DND-41 (cell line): ENCODE measurements around the gene LRRC72.
"Not testable (repeated sequence)": the region's sequence is repeated elsewhere in the genome, so short reads cannot be mapped to it uniquely, and the experiment has no call there.

Experiments
- ATAC-seq: fragments of 200-7000 bp; cut with Tn5 transposase; 3 replicates; pipeline ENCODE4 v1.9.1; 2021; ENCODE audit warnings: low read depth; ENCODE audit not compliant: insufficient read depth
- DNase-seq: peaks from one replicate; pipeline ENCODE4 v3.0.0-alpha.2; 2020
- H2AFZ ChIP-seq: 2 replicates; pipeline ENCODE4 v1.6.0; 2012; ENCODE audit warnings: low read depth, low read length
- H3K27ac ChIP-seq: 2 replicates; pipeline ENCODE4 v1.5.1; 2012; ENCODE audit warnings: low read length, inconsistent platforms
- H3K27me3 ChIP-seq: fragments of 200-600 bp; sonication (generic); 2 replicates; pipeline ENCODE4 v1.6.0; 2012; ENCODE audit warnings: low read length, mild to moderate bottlenecking, inconsistent platforms; ENCODE audit not compliant: insufficient read depth, poor library complexity
- H3K36me3 ChIP-seq: 2 replicates; pipeline ENCODE4 v1.5.1; 2012; ENCODE audit warnings: low read length, inconsistent platforms; ENCODE audit not compliant: insufficient read depth
- H3K4me1 ChIP-seq: 2 replicates; pipeline ENCODE4 v1.5.1; 2012; ENCODE audit warnings: mild to moderate bottlenecking, low read length; ENCODE audit not compliant: insufficient read depth
- H3K4me2 ChIP-seq: 2 replicates; pipeline ENCODE4 v1.6.0; 2012; ENCODE audit warnings: mild to moderate bottlenecking, moderate library complexity, low read length, inconsistent platforms; ENCODE audit not compliant: insufficient read depth
- H3K4me3 ChIP-seq, 2 experiments: fragments of 200-600 bp in 1 of 2; shearing (Covaris generic) in 1 of 2; 2 replicates each; pipeline ENCODE4 v1.5.1; 2012 to 2016; ENCODE audit warnings: inconsistent platforms in 2 of 2, low read length in 2 of 2, mild to moderate bottlenecking in 2 of 2, low read depth in 1 of 2, moderate library complexity in 1 of 2
- H3K79me2 ChIP-seq: 2 replicates; pipeline ENCODE4 v1.6.0; 2012; ENCODE audit warnings: low read length, inconsistent platforms; ENCODE audit not compliant: insufficient read depth
- H3K9ac ChIP-seq: 2 replicates; pipeline ENCODE4 v1.6.0; 2012; ENCODE audit warnings: low read depth, mild to moderate bottlenecking, inconsistent platforms, low read length, moderate library complexity
- H3K9me3 ChIP-seq: 2 replicates; pipeline ENCODE4 v1.5.1; 2012; ENCODE audit warnings: low read length, moderate library complexity, mild to moderate bottlenecking, inconsistent platforms; ENCODE audit not compliant: insufficient read depth, severe bottlenecking
- H4K20me1 ChIP-seq: 2 replicates; pipeline ENCODE4 v1.6.0; 2012; ENCODE audit warnings: low read length; ENCODE audit not compliant: insufficient read depth
- EZH2 ChIP-seq: IDR thresholded peaks from 3 replicates; pipeline ENCODE4 v1.6.1; 2012; ENCODE audit warnings: borderline replicate concordance, low read depth, mild to moderate bottlenecking, moderate library complexity, low read length, inconsistent platforms; ENCODE audit not compliant: severe bottlenecking
- TF ChIP-seq, protein P1 (sequence below): IDR thresholded peaks from 2 replicates; pipeline ENCODE4 v1.5.1; 2012; ENCODE audit warnings: borderline replicate concordance, low read length, moderate library complexity, mild to moderate bottlenecking; ENCODE audit not compliant: poor library complexity, severe bottlenecking; ENCODE audit errors: extremely low read depth

Gene LRRC72

GRCh38 chr7:16529697-16530096, 3.1 kb downstream of the LRRC72 start:
- Histone ChIP-seq H3K27ac (no peak overlapping the region), H3K79me2 (no peaks in the 10 kb centered on the region), H4K20me1 (no peaks in the 10 kb centered on the region), H3K4me2 (no peak overlapping the region), H3K9me3 (no peaks in the 10 kb centered on the region), H2AFZ (no peak overlapping the region), H3K9ac (no peak overlapping the region), H3K4me1 (no peaks in the 10 kb centered on the region), H3K27me3 (no peaks in the 10 kb centered on the region), H3K4me3 (no peak overlapping the region), H3K36me3 (no peaks in the 10 kb centered on the region)
- no peak for DNase-seq
- ATAC-seq: no peak
- TF ChIP-seq, protein P1, sequence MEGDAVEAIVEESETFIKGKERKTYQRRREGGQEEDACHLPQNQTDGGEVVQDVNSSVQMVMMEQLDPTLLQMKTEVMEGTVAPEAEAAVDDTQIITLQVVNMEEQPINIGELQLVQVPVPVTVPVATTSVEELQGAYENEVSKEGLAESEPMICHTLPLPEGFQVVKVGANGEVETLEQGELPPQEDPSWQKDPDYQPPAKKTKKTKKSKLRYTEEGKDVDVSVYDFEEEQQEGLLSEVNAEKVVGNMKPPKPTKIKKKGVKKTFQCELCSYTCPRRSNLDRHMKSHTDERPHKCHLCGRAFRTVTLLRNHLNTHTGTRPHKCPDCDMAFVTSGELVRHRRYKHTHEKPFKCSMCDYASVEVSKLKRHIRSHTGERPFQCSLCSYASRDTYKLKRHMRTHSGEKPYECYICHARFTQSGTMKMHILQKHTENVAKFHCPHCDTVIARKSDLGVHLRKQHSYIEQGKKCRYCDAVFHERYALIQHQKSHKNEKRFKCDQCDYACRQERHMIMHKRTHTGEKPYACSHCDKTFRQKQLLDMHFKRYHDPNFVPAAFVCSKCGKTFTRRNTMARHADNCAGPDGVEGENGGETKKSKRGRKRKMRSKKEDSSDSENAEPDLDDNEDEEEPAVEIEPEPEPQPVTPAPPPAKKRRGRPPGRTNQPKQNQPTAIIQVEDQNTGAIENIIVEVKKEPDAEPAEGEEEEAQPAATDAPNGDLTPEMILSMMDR: no peak
- no peak for TF ChIP-seq EZH2

DNA sequence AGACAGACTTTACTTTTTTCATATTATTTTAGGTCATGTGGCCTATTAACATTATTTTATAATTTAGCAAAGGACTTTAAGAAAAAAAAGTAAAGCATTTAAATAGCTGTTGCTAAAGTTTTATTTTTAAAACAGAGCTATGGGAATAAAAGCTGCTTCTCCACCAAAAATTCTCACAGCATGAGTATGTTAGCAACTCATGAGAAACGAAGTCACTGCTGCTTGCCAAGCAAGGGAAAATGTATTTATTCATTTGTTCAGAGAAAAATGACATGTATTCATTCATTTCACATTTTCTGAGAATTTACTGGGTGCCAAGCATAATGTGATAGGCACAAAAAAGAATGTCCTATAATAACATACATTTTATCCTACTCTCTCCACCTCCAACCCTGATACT, 5.1 kb downstream of the LRRC72 start:
- H3K9me3 ChIP-seq: no peaks in the 10 kb centered on the region
- TF ChIP-seq, protein P1: no peak
- TF ChIP-seq EZH2: no peak

DNA sequence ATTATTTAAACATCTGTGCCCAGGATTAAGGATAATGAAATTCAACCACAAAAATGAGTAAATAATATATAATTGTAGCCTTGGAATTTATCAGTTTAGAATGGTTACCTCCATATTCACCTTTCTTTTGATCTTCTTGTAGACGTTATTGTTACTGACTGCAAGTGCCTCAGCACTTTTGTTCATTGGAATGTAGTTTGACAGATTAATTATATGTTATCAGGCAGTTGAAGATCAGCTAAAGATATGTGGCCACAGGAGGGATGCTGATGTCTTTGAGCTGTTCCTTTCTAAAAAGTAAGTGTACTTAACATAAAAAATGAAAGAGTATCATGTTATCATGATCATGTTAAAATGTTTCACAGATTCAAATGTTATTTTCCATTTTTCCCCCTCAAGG, 5.6 kb downstream of the LRRC72 start:
- DNase-seq (no peak), ATAC-seq (no peak)
- Histone ChIP-seq H3K36me3 (no peaks in the 10 kb centered on the region), H3K9ac (no peak overlapping the region), H3K79me2 (no peaks in the 10 kb centered on the region), H3K4me3 (no peak overlapping the region), H3K9me3 (no peaks in the 10 kb centered on the region), H3K4me1 (no peaks in the 10 kb centered on the region), H3K27ac (no peak overlapping the region), H3K27me3 (no peaks in the 10 kb centered on the region), H2AFZ (no peak overlapping the region), H3K4me2 (no peak overlapping the region), H4K20me1 (no peaks in the 10 kb centered on the region)
- TF ChIP-seq EZH2: no peak
- TF ChIP-seq, protein P1: no peak

More for the DNA sequence above, 5.1 kb downstream of the LRRC72 start:
- no peaks in the 10 kb centered on the region for H4K20me1 ChIP-seq
- no peak for DNase-seq
- H2AFZ ChIP-seq: no peak overlapping the region
- no peaks in the 10 kb centered on the region for H3K27me3 ChIP-seq
- no peaks in the 10 kb centered on the region for H3K4me1 ChIP-seq
- no peaks in the 10 kb centered on the region for H3K79me2 ChIP-seq
- no peak overlapping the region for H3K4me2 ChIP-seq
- no peak for ATAC-seq
- H3K4me3 ChIP-seq: no peak overlapping the region
- no peak overlapping the region for H3K27ac ChIP-seq
- H3K9ac ChIP-seq: no peak overlapping the region
- no peaks in the 10 kb centered on the region for H3K36me3 ChIP-seq

GRCh38 chr7:16535500-16535899, 8.9 kb downstream of the LRRC72 start:
- Histone ChIP-seq H3K4me3 (no peak overlapping the region), H3K9ac (no peak overlapping the region), H3K79me2 (no peaks in the 10 kb centered on the region), H2AFZ (no peak overlapping the region), H3K9me3 (no peaks in the 10 kb centered on the region), H3K36me3 (no peaks in the 10 kb centered on the region), H3K27ac (no peak overlapping the region), H4K20me1 (no peaks in the 10 kb centered on the region), H3K4me2 (no peak overlapping the region), H3K27me3 (no peaks in the 10 kb centered on the region), H3K4me1 (no peaks in the 10 kb centered on the region)
- TF ChIP-seq, protein P1: no peak
- no peak for TF ChIP-seq EZH2
- ATAC-seq: no peak
- DNase-seq: no peak

GRCh38 chr7:16540559-16540958, 13.9 kb downstream of the LRRC72 start:
- not testable (repeated sequence) for H3K27ac ChIP-seq, H3K27me3 ChIP-seq, H4K20me1 ChIP-seq, H3K4me3 ChIP-seq, H3K4me1 ChIP-seq, DNase-seq, H3K9me3 ChIP-seq, H3K4me2 ChIP-seq, H3K79me2 ChIP-seq, H2AFZ ChIP-seq, H3K9ac ChIP-seq, H3K36me3 ChIP-seq, ATAC-seq
